Smooth muscle cell (in vitro differentiated cells): ENCODE measurements around the gene ESPL1. TPM values are rescaled to one million over a fixed set of nuclear protein-coding genes. Genes with fewer than 3 reads are reported as not detected.

Experiments used
- DNase-seq: peaks from one replicate; lab custom pipeline; 2025; ENCODE audit not compliant: unreplicated experiment; lab: John Stamatoyannopoulos, UW
- H2AFZ ChIP-seq: fragments of 200-600 bp; sonication (generic); 2 replicates; pipeline ENCODE4 v1.6.0; 2016; ENCODE audit warnings: antibody characterized with exemption, low read depth, mild to moderate bottlenecking
- H3F3A ChIP-seq: fragments of 200-600 bp; sonication (generic); 2 replicates; pipeline ENCODE4 v1.6.0; 2017; ENCODE audit warnings: antibody characterized with exemption, low read depth
- H3K27ac ChIP-seq: fragments of 200-600 bp; sonication (generic); 2 replicates; pipeline ENCODE4 v1.5.1; 2016; ENCODE audit warnings: low read depth, mild to moderate bottlenecking
- H3K27me3 ChIP-seq: fragments of 200-600 bp; sonication (generic); 2 replicates; pipeline ENCODE4 v1.6.1; 2016; ENCODE audit warnings: low read depth, mild to moderate bottlenecking
- H3K36me3 ChIP-seq: fragments of 200-600 bp; sonication (generic); 2 replicates; pipeline ENCODE4 v1.5.1; 2016; ENCODE audit warnings: low read depth
- H3K4me1 ChIP-seq: fragments of 200-600 bp; sonication (generic); 2 replicates; pipeline ENCODE4 v1.5.1; 2016; ENCODE audit warnings: low read depth
- H3K4me2 ChIP-seq: fragments of 200-600 bp; sonication (generic); 2 replicates; pipeline ENCODE4 v1.6.0; 2016; ENCODE audit warnings: mild to moderate bottlenecking
- H3K4me3 ChIP-seq: fragments of 200-600 bp; sonication (generic); 2 replicates; pipeline ENCODE4 v1.5.1; 2016; ENCODE audit warnings: mild to moderate bottlenecking
- H3K79me2 ChIP-seq: fragments of 200-600 bp; sonication (generic); 2 replicates; pipeline ENCODE4 v1.6.0; 2016; ENCODE audit warnings: low read depth, mild to moderate bottlenecking
- H3K9ac ChIP-seq: fragments of 200-600 bp; sonication (generic); 2 replicates; pipeline ENCODE4 v1.6.0; 2016; ENCODE audit warnings: low read depth
- H3K9me3 ChIP-seq: fragments of 200-600 bp; sonication (generic); replicated peaks from 2 replicates; pipeline ENCODE4 v1.5.1; 2016; ENCODE audit warnings: low read depth
- H4K20me1 ChIP-seq: fragments of 200-600 bp; sonication (generic); 2 replicates; pipeline ENCODE4 v1.6.0; 2016; ENCODE audit warnings: low read depth
- CTCF ChIP-seq: fragments of 200-600 bp; sonication (generic); IDR thresholded peaks from 2 replicates; pipeline ENCODE4 v1.5.1; 2017; ENCODE audit warnings: borderline replicate concordance, mild to moderate bottlenecking, antibody characterized with exemption; ENCODE audit not compliant: insufficient read depth, poor library complexity, severe bottlenecking
- WGBS: methylation state at CpG from one replicate; pipeline ENCODE4 v1.1.7; 2016; ENCODE audit warnings: low lambda C conversion rate; 5-methylcytosine and 5-hydroxymethylcytosine counted together
- polyA plus RNA-seq: library from polyadenylated mRNA; unstranded; fragments of >200 nt; fragmentation: Nextera tagmentation; extraction: Ambion mirVana; gene quantifications from 2 replicates; pipeline ENCODE4 v1.2.1, GENCODE V29; 2016
- total RNA-seq: library from RNA; depleted of rRNA; stranded (reverse); fragments of >200 nt; gene quantifications from 2 replicates; pipeline ENCODE4 v1.2.3, GENCODE V29; 2014

The ESPL1 gene
- total and polyA plus RNA-seq, 2 experiments from 2014 or later = 2.0 to 3.1 TPM

GRCh38 chr12:53276511-53276910 lies 8.4 kb downstream of the ESPL1 start:
- Histone ChIP-seq H3K4me2 (no peak overlapping the region), H3K79me2 (no peaks in the 10 kb centered on the region), H3K9me3 (no peaks in the 10 kb centered on the region), H4K20me1 (no peaks in the 10 kb centered on the region), H3K9ac (no peak overlapping the region), H3F3A (no peaks in the 10 kb centered on the region), H3K27me3 (no peaks in the 10 kb centered on the region), H3K4me3 (no peak overlapping the region), H3K36me3 (no peaks in the 10 kb centered on the region), H3K27ac (no peak overlapping the region), H3K4me1 (no peaks in the 10 kb centered on the region), H2AFZ (no peak overlapping the region)
- over 99% methylated on average over 11 of the region's 11 CpGs for WGBS
- no peak for TF ChIP-seq CTCF
- no peak for DNase-seq

DNA sequence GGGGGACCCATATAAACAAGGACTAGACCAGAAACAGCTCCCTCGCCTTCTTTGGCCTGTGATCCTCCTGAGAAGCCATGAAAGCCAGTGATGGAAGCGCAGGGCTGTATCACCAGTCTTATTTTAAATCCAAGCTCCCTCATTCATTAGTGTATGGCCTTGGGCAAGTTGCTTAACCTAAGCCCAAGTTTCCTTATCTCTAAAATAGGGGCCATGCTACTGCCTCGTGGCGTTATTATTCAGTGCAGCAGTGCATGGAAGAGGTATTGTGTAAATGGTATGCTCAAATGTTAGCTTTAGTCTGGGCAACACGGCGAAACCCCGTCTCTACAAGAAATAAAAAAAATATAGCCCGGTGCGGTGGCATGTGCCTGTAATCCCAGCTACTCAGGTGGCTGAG lies 9.9 kb downstream of the ESPL1 start:
- Histone ChIP-seq H3F3A (no peaks in the 10 kb centered on the region), H3K9me3 (no peaks in the 10 kb centered on the region), H2AFZ (no peak overlapping the region), H3K4me3 (no peak overlapping the region), H4K20me1 (no peaks in the 10 kb centered on the region), H3K4me1 (no peaks in the 10 kb centered on the region), H3K27me3 (no peaks in the 10 kb centered on the region), H3K79me2 (no peaks in the 10 kb centered on the region), H3K4me2 (no peak overlapping the region), H3K9ac (no peak overlapping the region), H3K27ac (no peak overlapping the region), H3K36me3 (no peaks in the 10 kb centered on the region)
- no peak for TF ChIP-seq CTCF
- WGBS = 91% methylated on average over 9 of the region's 9 CpGs
- no peak for DNase-seq

- Histone ChIP-seq H2AFZ (no peak overlapping the region), H3K36me3 (no peaks in the 10 kb centered on the region), H3K4me3 (no peak overlapping the region), H3K9me3 (no peaks in the 10 kb centered on the region), H4K20me1 (no peaks in the 10 kb centered on the region), H3K27me3 (no peaks in the 10 kb centered on the region), H3F3A (no peaks in the 10 kb centered on the region), H3K4me1 (no peaks in the 10 kb centered on the region), H3K79me2 (no peaks in the 10 kb centered on the region), H3K27ac (no peak overlapping the region), H3K4me2 (no peak overlapping the region), H3K9ac (no peak overlapping the region)
- no peak for TF ChIP-seq CTCF
- DNase-seq = no peak
- 94% methylated on average over 3 of the region's 3 CpGs for WGBS
Observed at GRCh38 chr12:53279283-53279869, 11.3 kb downstream of the ESPL1 start.

DNA sequence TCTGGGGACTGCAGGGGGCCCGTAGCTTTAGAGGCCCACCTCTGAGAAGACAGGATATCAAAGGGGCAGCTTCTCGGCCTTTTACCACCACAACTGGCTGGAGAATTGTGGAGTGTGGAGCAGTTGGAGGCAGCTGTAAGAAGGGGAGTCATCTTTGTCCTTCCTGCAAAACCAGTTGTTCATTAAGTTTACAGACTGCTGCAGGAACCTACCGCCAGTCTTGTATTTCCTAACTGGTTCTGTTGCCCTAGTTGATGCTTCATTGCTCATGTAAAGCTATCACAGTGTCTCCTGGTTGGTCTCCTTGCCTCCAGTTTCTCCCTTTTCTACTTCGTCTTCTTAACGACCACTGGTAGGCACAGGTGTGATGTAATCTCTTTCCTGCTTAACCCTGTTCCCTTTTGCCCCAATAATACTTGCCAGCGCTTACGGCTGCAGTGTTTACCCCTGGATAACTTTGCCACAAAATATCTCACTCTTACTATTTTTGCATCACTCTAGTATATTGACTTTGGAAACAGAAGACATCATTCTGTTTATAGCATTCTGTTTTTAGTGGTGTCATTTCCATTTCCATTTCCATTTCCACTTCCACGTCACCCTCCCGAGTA lies 11.9 kb downstream of the ESPL1 start:
- Histone ChIP-seq H3K79me2 (no peaks in the 10 kb centered on the region), H3K36me3 (no peaks in the 10 kb centered on the region), H3F3A (no peaks in the 10 kb centered on the region), H3K4me3 (no peak overlapping the region), H3K9ac (no peak overlapping the region), H3K27ac (no peak overlapping the region), H3K27me3 (no peaks in the 10 kb centered on the region), H3K4me1 (no peaks in the 10 kb centered on the region), H4K20me1 (no peaks in the 10 kb centered on the region), H3K4me2 (no peak overlapping the region), H3K9me3 (no peaks in the 10 kb centered on the region), H2AFZ (no peak overlapping the region)
- no peak for DNase-seq
- TF ChIP-seq CTCF = no peak
- WGBS = 96% methylated on average over 9 of the region's 9 CpGs
